Prostate gland (tissue), 2 donors: ENCODE results near the gene RNF175. TPM values are rescaled to one million over a fixed set of nuclear protein-coding genes. Genes with fewer than 3 reads are reported as not detected.
A peak's percentile ranks its signal among the peaks of the same experiment; 100 is the strongest.

Experiments used
- DNase-seq: peaks from one replicate; pipeline ENCODE4 v3.0.0-alpha.2; 2019; ENCODE audit warnings: low spot score
- H3K27ac ChIP-seq, 2 donors: fragments of 200-600 bp; sonication (generic); 2 replicates each; pipeline ENCODE4 v1.5.1; 2017 to 2019
- H3K27me3 ChIP-seq: fragments of 200-600 bp; sonication (generic); replicated peaks from 2 replicates; pipeline ENCODE4 v1.5.1; 2019; ENCODE audit not compliant: insufficient read depth
- H3K36me3 ChIP-seq, 2 donors: fragments of 200-600 bp; sonication (generic); 1 replicate in 1 of 2; 2 replicates in 1 of 2; pipeline versions ENCODE4 v1.5.1 to v1.8.1; 2017 to 2019
- H3K4me1 ChIP-seq: fragments of 200-600 bp; sonication (generic); replicated peaks from 2 replicates; pipeline ENCODE4 v1.5.1; 2019
- H3K4me3 ChIP-seq, 2 donors: fragments of 200-600 bp; sonication (generic); 2 replicates each; pipeline ENCODE4 v1.5.1; 2017 to 2019
- H3K9me3 ChIP-seq: fragments of 200-600 bp; sonication (generic); 2 replicates; pipeline ENCODE4 v1.5.1; 2017
- CTCF ChIP-seq, 4 experiments: fragments of 200-600 bp in 2 of 4; fragments of 450-650 bp in 2 of 4; sonication (generic) in 2 of 4; IDR thresholded peaks; 1 replicate in 3 of 4; 2 replicates in 1 of 4; pipeline ENCODE4 v1.5.1; 2016 to 2019; ENCODE audit warnings: antibody characterized with exemption in 4 of 4, mild to moderate bottlenecking in 2 of 4, moderate library complexity in 2 of 4
- POLR2A ChIP-seq: fragments of 450-650 bp; IDR thresholded peaks from one replicate; pipeline ENCODE4 v1.6.1; 2016; ENCODE audit warnings: antibody characterized with exemption, mild to moderate bottlenecking
- POLR2AphosphoS5 ChIP-seq: sonication (generic); formaldehyde crosslinking; IDR thresholded peaks from one replicate; pipeline ENCODE4 v1.6.1; 2017; ENCODE audit warnings: antibody characterized with exemption
- WGBS: methylation state at CpG from one replicate; pipeline ENCODE4 v1.1.5; 2018; 5-methylcytosine and 5-hydroxymethylcytosine counted together
- intact Hi-C: fragments of 100-400 bp; cut with DNase I; formaldehyde crosslinking; loops from one replicate; pipeline ENCODE4 v1.14.2; 2022
- total RNA-seq, 2 donors: library from RNA; depleted of rRNA; stranded (reverse); fragments of >200 nt; gene quantifications; one replicate each; pipeline ENCODE4 v1.1.0, GENCODE V29; 2016

Gene RNF175
- total RNA-seq, 2 donors from 2014 or later, result 1.9 TPM; not detected in 1

- peak overlapping the region; percentile 42 to 44 for H3K4me3 ChIP-seq
- peak overlapping the region in 1 of 2 donors; percentile 24 for H3K27ac ChIP-seq
- H3K4me1 ChIP-seq, result no peaks in the 10 kb centered on the region
- no peaks in the 10 kb centered on the region for H3K27me3 ChIP-seq
- intact Hi-C loops, result no loop called here
- H3K36me3 ChIP-seq, result no peaks in the 10 kb centered on the region
- WGBS, result 11% methylated on average over 27 of the region's 27 CpGs
- H3K9me3 ChIP-seq, result no peaks in the 10 kb centered on the region
- DNase-seq, result no peak
- TF ChIP-seq POLR2A (no peak), POLR2AphosphoS5 (no peak), CTCF (IDR thresholded peaks at IDR 0.05) (no peak)
Observed at GRCh38 chr4:153683763-153684181, 76.1 kb downstream of the RNF175 start.

GRCh38 chr4:153679486-153679885, 80.3 kb downstream of the RNF175 start:
- TF ChIP-seq POLR2AphosphoS5 (no peak), CTCF (IDR thresholded peaks at IDR 0.05) (no peak), POLR2A (no peak)
- no peak overlapping the region for H3K4me3 ChIP-seq
- no peak for DNase-seq
- intact Hi-C loops, result no loop called here
- WGBS, result 74% methylated on average over 6 of the region's 6 CpGs
- H3K27me3 ChIP-seq, result no peaks in the 10 kb centered on the region
- no peak overlapping the region for H3K27ac ChIP-seq
- no peaks in the 10 kb centered on the region for H3K36me3 ChIP-seq
- H3K9me3 ChIP-seq, result no peaks in the 10 kb centered on the region
- H3K4me1 ChIP-seq, result no peaks in the 10 kb centered on the region

- DNase-seq, result no peak
- Histone ChIP-seq H3K4me3 (no peak overlapping the region), H3K27ac (no peak overlapping the region), H3K9me3 (no peaks in the 10 kb centered on the region), H3K36me3 (no peaks in the 10 kb centered on the region), H3K4me1 (no peaks in the 10 kb centered on the region), H3K27me3 (no peaks in the 10 kb centered on the region)
- intact Hi-C loops, result no loop called here
- no peak for TF ChIP-seq POLR2A
- no peak for TF ChIP-seq CTCF (IDR thresholded peaks at IDR 0.05)
- peak; percentile 26 for TF ChIP-seq POLR2AphosphoS5
- 71% methylated on average over 1 of the region's 1 CpG for WGBS
Observed at GRCh38 chr4:153676984-153677383, 82.8 kb downstream of the RNF175 start.

DNA sequence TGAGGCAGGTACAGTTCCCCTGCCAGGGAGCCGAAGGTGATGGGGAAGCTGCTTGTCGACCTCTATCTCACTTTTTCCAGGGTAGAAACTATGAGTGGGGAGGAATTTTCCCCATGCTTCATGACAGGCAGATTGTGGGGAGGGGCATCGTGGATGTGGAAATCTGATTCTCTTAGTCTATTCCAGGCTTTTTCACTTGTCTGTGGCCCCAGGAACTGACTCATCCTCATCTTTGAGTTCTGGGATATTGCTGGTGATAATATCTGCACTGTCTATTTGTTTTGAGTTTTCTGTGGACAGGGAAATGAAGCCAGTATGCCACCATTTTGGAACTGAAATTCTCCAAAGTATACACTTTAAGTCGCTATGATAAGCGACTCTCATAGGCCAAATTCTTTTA, 83.3 kb downstream of the RNF175 start:
- Histone ChIP-seq H3K4me1 (no peaks in the 10 kb centered on the region), H3K9me3 (no peaks in the 10 kb centered on the region), H3K36me3 (no peaks in the 10 kb centered on the region), H3K27me3 (no peaks in the 10 kb centered on the region), H3K27ac (no peak overlapping the region), H3K4me3 (no peak overlapping the region)
- intact Hi-C loops, result no loop called here
- no peak for TF ChIP-seq POLR2AphosphoS5
- TF ChIP-seq POLR2A, result no peak
- TF ChIP-seq CTCF (IDR thresholded peaks at IDR 0.05), result no peak
- 87% methylated on average over 5 of the region's 5 CpGs for WGBS
- no peak for DNase-seq

- no peak for TF ChIP-seq CTCF (IDR thresholded peaks at IDR 0.05)
- no peak for TF ChIP-seq POLR2A
- H3K36me3 ChIP-seq, result no peaks in the 10 kb centered on the region
- H3K4me3 ChIP-seq, result no peak overlapping the region
- H3K9me3 ChIP-seq, result no peaks in the 10 kb centered on the region
- no peak overlapping the region for H3K27ac ChIP-seq
- no peaks in the 10 kb centered on the region for H3K4me1 ChIP-seq
- WGBS, result 48% methylated on average over 3 of the region's 3 CpGs
- no peaks in the 10 kb centered on the region for H3K27me3 ChIP-seq
- DNase-seq, result no peak
- intact Hi-C loops, result no loop called here
Observed at GRCh38 chr4:153669838-153670237, 90.0 kb downstream of the RNF175 start.
